T47D (cell line): ENCODE data around the gene DNAAF5.
A peak's percentile ranks its signal among the peaks of the same experiment; 100 is the strongest.

Experiments used
- DNase-seq, 2 experiments: peaks; one replicate each; pipeline versions ENCODE4 v3.0.0 to v3.0.0-alpha.2; 2011 to 2012; ENCODE audit warnings: low read depth in 1 of 2, low spot score in 1 of 2
- JUND ChIP-seq: IDR thresholded peaks from 2 replicates; pipeline ENCODE4 v1.6.1; 2012; ENCODE audit warnings: low read depth
- in situ Hi-C: cut with HindIII; loops from 2 replicates; pipeline ENCODE4 v1.10.0; 2016; ENCODE audit warnings: low sequenced_read_pairs, low pct_unique_long_range_greater_than_20kb

Gene DNAAF5

GRCh38 chr7:712381-713138 is 13.9 kb upstream of the DNAAF5 start:
- in situ Hi-C loops = no loop called here
- no peak for DNase-seq
- TF ChIP-seq JUND = no peak

- no peak for TF ChIP-seq JUND
- DNase-seq = no peak
- in situ Hi-C loops = no loop called here
These were observed 13.4 kb upstream of the DNAAF5 start for GRCh38 chr7:713139-713457.

GRCh38 chr7:713488-714230 is 12.8 kb upstream of the DNAAF5 start:
- no peak for TF ChIP-seq JUND
- no peak for DNase-seq
- in situ Hi-C loops = no loop called here

- TF ChIP-seq JUND = no peak
- no peak for DNase-seq
- in situ Hi-C loops = no loop called here
These were observed 12.2 kb upstream of the DNAAF5 start for GRCh38 chr7:714251-714671.

GRCh38 chr7:716222-716621 is 10.3 kb upstream of the DNAAF5 start:
- no peak for TF ChIP-seq JUND
- no peak for DNase-seq
- in situ Hi-C loops = no loop called here

GRCh38 chr7:716636-717035 is 9.9 kb upstream of the DNAAF5 start:
- in situ Hi-C loops = no loop called here
- DNase-seq = no peak
- no peak for TF ChIP-seq JUND

GRCh38 chr7:721619-722248 is 4.8 kb upstream of the DNAAF5 start:
- no peak for TF ChIP-seq JUND
- DNase-seq = no peak
- in situ Hi-C loops = no loop called here

GRCh38 chr7:723541-723940 is 3.0 kb upstream of the DNAAF5 start:
- in situ Hi-C loops = no loop called here
- DNase-seq = no peak
- no peak for TF ChIP-seq JUND

GRCh38 chr7:724298-724697 is 2.2 kb upstream of the DNAAF5 start:
- no peak for TF ChIP-seq JUND
- no peak for DNase-seq
- in situ Hi-C loops = no loop called here

- no peak for DNase-seq
- no peak for TF ChIP-seq JUND
- in situ Hi-C loops = no loop called here
These were observed 1.1 kb upstream of the DNAAF5 start for GRCh38 chr7:725223-726005.

GRCh38 chr7:726854-727103 is 280 bp downstream of the DNAAF5 start:
- no peak for TF ChIP-seq JUND
- DNase-seq = no peak
- in situ Hi-C loops = no loop called here

- no peak for TF ChIP-seq JUND
- in situ Hi-C loops = no loop called here
- peak; percentile 43 to 67 for DNase-seq
These were observed 756 bp downstream of the DNAAF5 start, which contains the start of gene PRKAR1B for GRCh38 chr7:727104-727805. TSS of gene PRKAR1B (minus strand) at chr7:727281. CDS start at chr7:711505, 15,776 bp downstream.
